ENCODE results near the gene ZSWIM9. TPM values are rescaled to one million over a fixed set of nuclear protein-coding genes. Genes with fewer than 3 reads are reported as not detected.

The ZSWIM9 gene
- total RNA-seq, 1 experiment from 2014 or later, result 1.8 TPM

- H3K9me3 ChIP-seq (ENCODE audit: low read length), result no peaks in the 10 kb centered on the region
- CTCF ChIA-PET, result no interaction called here
- no peaks in the 10 kb centered on the region for H3K36me3 ChIP-seq (ENCODE audit: low read depth, low read length)
- ATAC-seq, result no peak
- POLR2A ChIA-PET (ENCODE audit: unreplicated experiment), result no interaction called here
- no peaks in the 10 kb centered on the region for H3K79me2 ChIP-seq (ENCODE audit: low read length)
- intact Hi-C loops (cut with micrococcal nuclease), result no loop called here
- no peak overlapping the region for H3K4me2 ChIP-seq (ENCODE audit: low read length)
- no peak overlapping the region for H3K9ac ChIP-seq (ENCODE audit: low read length)
- no peak overlapping the region for H3K27ac ChIP-seq (ENCODE audit: low read length)
- no peaks in the 10 kb centered on the region for H3F3A ChIP-seq (ENCODE audit: low read length, unreplicated experiment)
- BruUV-seq (replicated peaks), result no TSS peak
- no peaks in the 10 kb centered on the region for H3K27me3 ChIP-seq (ENCODE audit: low read length)
- H3K4me1 ChIP-seq (ENCODE audit: insufficient read depth, low read length), result peaks cover 11% of the 10 kb centered on the region
- no peak overlapping the region for H3K4me3 ChIP-seq (ENCODE audit: low read length)
- TF ChIP-seq EZH2phosphoT487 (IDR thresholded peaks at IDR 0.05; ENCODE audit: borderline replicate concordance, low read length) (no peak), CTCF (conservative IDR thresholded peaks at IDR 0.05; ENCODE audit: low read depth, low read length) (no peak), EZH2 (IDR thresholded peaks at IDR 0.05; ENCODE audit: low read length, unreplicated experiment) (no peak)
- no peaks in the 10 kb centered on the region for H3K9me2 ChIP-seq (replicated peaks; ENCODE audit: low read length)
- H2AFZ ChIP-seq (ENCODE audit: low read length), result no peak overlapping the region
- no peaks in the 10 kb centered on the region for H4K20me1 ChIP-seq (ENCODE audit: low read length)
- DNase-seq, result no peak
Observed at GRCh38 chr19:48192750-48193149, 22.3 kb downstream of the ZSWIM9 start.

- ChIA-PET CTCF (no interaction called here), POLR2A (ENCODE audit: unreplicated experiment) (no interaction called here)
- Histone ChIP-seq H3K9me2 (replicated peaks; ENCODE audit: low read length) (no peaks in the 10 kb centered on the region), H3K9me3 (ENCODE audit: low read length) (no peaks in the 10 kb centered on the region), H3K4me2 (ENCODE audit: low read length) (no peak overlapping the region), H3K4me1 (ENCODE audit: insufficient read depth, low read length) (peaks cover 11% of the 10 kb centered on the region), H3F3A (ENCODE audit: low read length, unreplicated experiment) (no peaks in the 10 kb centered on the region), H3K79me2 (ENCODE audit: low read length) (no peaks in the 10 kb centered on the region), H3K4me3 (ENCODE audit: low read length) (no peak overlapping the region), H3K27ac (ENCODE audit: low read length) (no peak overlapping the region), H3K9ac (ENCODE audit: low read length) (no peak overlapping the region), H3K27me3 (ENCODE audit: low read length) (no peaks in the 10 kb centered on the region), H4K20me1 (ENCODE audit: low read length) (no peaks in the 10 kb centered on the region), H2AFZ (ENCODE audit: low read length) (no peak overlapping the region), H3K36me3 (ENCODE audit: low read depth, low read length) (no peaks in the 10 kb centered on the region)
- no peak for ATAC-seq
- TF ChIP-seq EZH2phosphoT487 (IDR thresholded peaks at IDR 0.05; ENCODE audit: borderline replicate concordance, low read length) (no peak), CTCF (conservative IDR thresholded peaks at IDR 0.05; ENCODE audit: low read depth, low read length) (no peak; the same call in 1 of the 2 replicates), EZH2 (IDR thresholded peaks at IDR 0.05; ENCODE audit: low read length, unreplicated experiment) (no peak)
- BruUV-seq (replicated peaks), result no TSS peak
- intact Hi-C loops (cut with micrococcal nuclease), result no loop called here
- DNase-seq, result no peak
Observed at GRCh38 chr19:48194041-48194843, 23.8 kb downstream of the ZSWIM9 start.

All from PC-3 (cell line).